Uterus (tissue), 4 donors: ENCODE data around the gene WDR59. TPM values are rescaled to one million over a fixed set of nuclear protein-coding genes. Genes with fewer than 3 reads are reported as not detected.

Experiments
- DNase-seq, 2 donors: peaks; one replicate each; pipeline ENCODE4 v3.0.0-alpha.2; 2019 to 2020
- H3K27ac ChIP-seq, 2 donors: fragments of 200-600 bp; sonication (generic); 1 replicate in 1 of 2; 2 replicates in 1 of 2; pipeline ENCODE4 v1.5.1; 2016 to 2018
- H3K27me3 ChIP-seq, 2 donors: fragments of 200-600 bp; sonication (generic); one replicate each; pipeline ENCODE4 v1.5.1; 2018 to 2019; ENCODE audit warnings: control low read depth in 1 of 2
- H3K36me3 ChIP-seq, 2 donors: fragments of 200-600 bp; sonication (generic); one replicate each; pipeline ENCODE4 v1.5.1; 2019; ENCODE audit warnings: control low read depth in 1 of 2
- H3K4me1 ChIP-seq, 2 donors: fragments of 200-600 bp; sonication (generic); one replicate each; pipeline ENCODE4 v1.5.1; 2018 to 2019; ENCODE audit warnings: control low read depth in 1 of 2
- H3K4me3 ChIP-seq, 2 donors: fragments of 200-600 bp; sonication (generic); 1 replicate in 1 of 2; 2 replicates in 1 of 2; pipeline ENCODE4 v1.5.1; 2018 to 2019; ENCODE audit warnings: mild to moderate bottlenecking in 1 of 2
- H3K9me3 ChIP-seq, 2 donors: fragments of 200-600 bp; sonication (generic); one replicate each; pipeline ENCODE4 v1.5.1; 2019; ENCODE audit warnings: control low read depth in 1 of 2
- POLR2A ChIP-seq, 2 donors: fragments of 450-650 bp; IDR thresholded peaks; one replicate each; pipeline ENCODE4 v1.6.1; 2016; ENCODE audit warnings: antibody characterized with exemption in 2 of 2, mild to moderate bottlenecking in 1 of 2, moderate library complexity in 1 of 2
- intact Hi-C: fragments of 100-400 bp; cut with DNase I; formaldehyde crosslinking; loops from one replicate; pipeline ENCODE4 v1.15.1; 2023; ENCODE audit warnings: low total_unique reads
- total RNA-seq, 4 donors: library from RNA; depleted of rRNA in 3 of 4; stranded (reverse); fragments of >200 nt in 3 of 4; gene quantifications; one replicate each; pipeline versions ENCODE4 v1.1.0 to v1.2.4, GENCODE V29; 2014 to 2023
- TF ChIP-seq, protein P1 (sequence below), 4 experiments: fragments of 200-600 bp in 2 of 4; fragments of 450-650 bp in 2 of 4; sonication (generic) in 2 of 4; IDR thresholded peaks; one replicate each; pipeline ENCODE4 v1.5.1; 2016 to 2019; ENCODE audit warnings: antibody characterized with exemption in 4 of 4, mild to moderate bottlenecking in 2 of 4, moderate library complexity in 1 of 4
- donor health status: DM: yes; HTN: yes; CAD: no.

WDR59 gene
- total RNA-seq, 4 donors from 2014 or later, result 37.1 to 103 (median 65.0) TPM

DNA sequence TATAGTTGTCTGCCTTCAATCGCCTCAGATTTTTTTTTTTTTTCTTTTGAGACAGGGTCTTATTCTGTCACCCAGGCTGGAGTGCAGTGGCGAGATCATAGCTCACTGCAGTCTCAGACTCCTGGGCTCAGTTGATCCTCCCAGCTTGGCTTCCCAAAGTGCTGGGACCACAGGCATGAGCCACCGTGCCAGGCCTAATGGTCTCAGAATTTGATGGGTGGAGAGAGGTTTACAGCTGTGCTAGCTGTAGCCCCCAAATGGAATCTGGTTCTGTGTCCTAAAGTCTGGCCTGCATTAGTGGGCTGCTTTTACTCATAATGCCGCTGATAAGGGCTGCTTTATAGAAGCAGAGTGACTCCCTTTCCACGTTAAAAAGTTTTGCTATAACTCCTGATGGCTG is 19.0 kb upstream of the WDR59 start:
- no peak for TF ChIP-seq POLR2A (IDR thresholded peaks at IDR 0.05)
- TF ChIP-seq, protein P1, sequence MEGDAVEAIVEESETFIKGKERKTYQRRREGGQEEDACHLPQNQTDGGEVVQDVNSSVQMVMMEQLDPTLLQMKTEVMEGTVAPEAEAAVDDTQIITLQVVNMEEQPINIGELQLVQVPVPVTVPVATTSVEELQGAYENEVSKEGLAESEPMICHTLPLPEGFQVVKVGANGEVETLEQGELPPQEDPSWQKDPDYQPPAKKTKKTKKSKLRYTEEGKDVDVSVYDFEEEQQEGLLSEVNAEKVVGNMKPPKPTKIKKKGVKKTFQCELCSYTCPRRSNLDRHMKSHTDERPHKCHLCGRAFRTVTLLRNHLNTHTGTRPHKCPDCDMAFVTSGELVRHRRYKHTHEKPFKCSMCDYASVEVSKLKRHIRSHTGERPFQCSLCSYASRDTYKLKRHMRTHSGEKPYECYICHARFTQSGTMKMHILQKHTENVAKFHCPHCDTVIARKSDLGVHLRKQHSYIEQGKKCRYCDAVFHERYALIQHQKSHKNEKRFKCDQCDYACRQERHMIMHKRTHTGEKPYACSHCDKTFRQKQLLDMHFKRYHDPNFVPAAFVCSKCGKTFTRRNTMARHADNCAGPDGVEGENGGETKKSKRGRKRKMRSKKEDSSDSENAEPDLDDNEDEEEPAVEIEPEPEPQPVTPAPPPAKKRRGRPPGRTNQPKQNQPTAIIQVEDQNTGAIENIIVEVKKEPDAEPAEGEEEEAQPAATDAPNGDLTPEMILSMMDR (IDR thresholded peaks at IDR 0.05), result no peak
- Histone ChIP-seq H3K27ac (no peak overlapping the region), H3K27me3 (no peaks in the 10 kb centered on the region), H3K4me3 (no peak overlapping the region), H3K9me3 (no peaks in the 10 kb centered on the region), H3K36me3 (no peaks in the 10 kb centered on the region), H3K4me1 (no peaks in the 10 kb centered on the region)
- no peak for DNase-seq
- intact Hi-C loops, result no loop called here

DNA sequence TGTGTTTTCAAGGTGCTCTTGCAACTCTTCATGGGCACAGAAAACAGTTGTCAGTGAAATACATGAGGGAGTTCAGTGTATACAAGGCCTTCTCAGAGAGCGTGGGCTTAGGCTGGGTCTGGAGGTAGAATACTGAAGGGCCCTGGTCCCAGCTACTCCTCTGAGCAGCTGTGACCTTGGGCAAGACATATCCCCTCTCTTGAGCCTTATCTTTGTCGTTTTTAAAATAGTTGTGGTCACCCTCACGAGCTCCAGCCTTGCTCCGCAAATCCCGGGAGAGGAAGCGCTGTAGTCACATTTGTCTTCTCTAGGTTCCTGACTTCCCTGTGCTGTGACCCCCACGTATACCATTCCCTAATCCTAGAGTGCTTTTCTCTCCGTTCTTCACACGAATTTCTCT is 17.6 kb upstream of the WDR59 start:
- no peak for DNase-seq
- Histone ChIP-seq H3K36me3 (no peaks in the 10 kb centered on the region), H3K27me3 (no peaks in the 10 kb centered on the region), H3K4me1 (no peaks in the 10 kb centered on the region), H3K9me3 (no peaks in the 10 kb centered on the region), H3K27ac (peak overlapping the region in 1 of 2 donors; percentile 3), H3K4me3 (no peak overlapping the region)
- intact Hi-C loops, result no loop called here
- no peak for TF ChIP-seq POLR2A (IDR thresholded peaks at IDR 0.05)
- TF ChIP-seq, protein P1 (IDR thresholded peaks at IDR 0.05), result no peak

DNA sequence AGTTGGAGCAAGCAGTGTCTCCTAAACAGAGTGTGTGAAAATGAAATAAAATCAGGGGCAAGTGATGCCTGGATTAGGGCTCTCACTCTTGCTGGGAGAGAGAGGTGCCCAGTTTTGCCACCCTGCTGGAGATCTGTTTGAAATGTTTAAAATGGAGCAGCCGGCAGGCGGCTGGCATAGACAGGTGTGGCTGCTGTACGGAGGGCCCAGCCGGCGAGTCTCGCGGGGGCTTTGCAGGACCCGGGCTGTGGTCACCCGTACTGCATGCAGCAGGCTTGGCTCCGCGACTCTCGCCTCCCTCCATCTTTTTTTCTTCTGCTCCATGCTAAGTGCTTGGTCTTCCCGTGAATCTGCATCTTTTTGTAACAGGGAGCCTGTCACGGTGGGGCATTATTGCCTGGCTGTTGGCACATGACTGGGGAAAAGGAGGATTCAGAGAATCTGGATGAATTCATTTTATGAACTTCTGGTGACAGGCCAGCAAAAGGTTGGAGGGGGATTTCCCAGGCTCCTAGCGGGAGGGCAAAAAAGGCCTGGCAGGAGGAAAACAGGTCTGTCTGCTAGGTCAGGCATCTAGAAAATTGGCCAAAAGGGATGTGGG is 15.7 kb upstream of the WDR59 start:
- Histone ChIP-seq H3K4me1 (no peaks in the 10 kb centered on the region), H3K27ac (peak overlapping the region; percentile 74 to 89)
- intact Hi-C loops, result no loop called here

DNA sequence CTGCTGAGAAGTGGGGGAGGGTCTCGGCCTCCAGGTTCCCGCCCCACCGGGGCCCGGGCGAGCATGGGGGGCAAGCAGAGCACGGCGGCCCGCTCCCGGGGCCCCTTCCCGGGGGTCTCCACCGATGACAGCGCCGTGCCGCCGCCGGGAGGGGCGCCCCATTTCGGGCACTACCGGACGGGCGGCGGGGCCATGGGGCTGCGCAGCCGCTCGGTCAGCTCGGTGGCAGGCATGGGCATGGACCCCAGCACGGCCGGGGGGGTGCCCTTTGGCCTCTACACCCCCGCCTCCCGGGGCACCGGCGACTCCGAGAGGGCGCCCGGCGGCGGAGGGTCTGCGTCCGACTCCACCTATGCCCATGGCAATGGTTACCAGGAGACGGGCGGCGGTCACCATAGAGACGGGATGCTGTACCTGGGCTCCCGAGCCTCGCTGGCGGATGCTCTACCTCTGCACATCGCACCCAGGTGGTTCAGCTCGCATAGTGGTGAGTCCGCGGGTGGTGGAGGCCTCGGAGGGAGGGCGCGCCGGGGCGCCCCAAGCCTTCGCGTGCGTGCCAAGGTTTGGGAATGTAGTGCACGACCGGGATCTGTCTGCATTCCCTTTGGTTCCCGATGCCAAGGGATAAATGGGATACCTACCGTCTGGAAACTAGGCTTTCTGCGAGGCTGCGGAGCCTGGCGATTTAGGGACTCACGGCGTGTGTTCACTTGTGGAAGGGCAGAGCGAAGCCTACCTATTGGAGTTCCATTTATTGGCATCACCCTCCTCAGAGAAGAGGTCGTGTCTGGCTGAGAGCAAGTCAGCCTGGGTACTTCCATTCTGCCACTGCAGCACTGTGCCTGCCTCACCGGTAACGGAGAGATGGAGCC is 14.9 kb upstream of the WDR59 start:
- DNase-seq, result peak; percentile 54 to 60
- H3K36me3 ChIP-seq, result no peaks in the 10 kb centered on the region
- no peaks in the 10 kb centered on the region for H3K27me3 ChIP-seq
- H3K4me3 ChIP-seq, result peak overlapping the region; percentile 73 to 98
- intact Hi-C loops, result loop anchor here (2.0 kb wide), 1 partner anchor 111 kb away; no protein-coding TSS in a partner anchor
- H3K27ac ChIP-seq, result peak overlapping the region; percentile 74 to 89
- TF ChIP-seq POLR2A (IDR thresholded peaks at IDR 0.05), result peak in 1 of 2 donors; percentile 16
- TF ChIP-seq, protein P1 (IDR thresholded peaks at IDR 0.05), result no peak
- no peaks in the 10 kb centered on the region for H3K9me3 ChIP-seq
- no peaks in the 10 kb centered on the region for H3K4me1 ChIP-seq

More for the DNA sequence above, 15.7 kb upstream of the WDR59 start:
- Histone ChIP-seq H3K27me3 (no peaks in the 10 kb centered on the region), H3K9me3 (no peaks in the 10 kb centered on the region), H3K36me3 (no peaks in the 10 kb centered on the region), H3K4me3 (peak overlapping the region; percentile 73 to 98)
- TF ChIP-seq, protein P1 (IDR thresholded peaks at IDR 0.05), result no peak
- no peak for TF ChIP-seq POLR2A (IDR thresholded peaks at IDR 0.05)
- DNase-seq, result no peak

DNA sequence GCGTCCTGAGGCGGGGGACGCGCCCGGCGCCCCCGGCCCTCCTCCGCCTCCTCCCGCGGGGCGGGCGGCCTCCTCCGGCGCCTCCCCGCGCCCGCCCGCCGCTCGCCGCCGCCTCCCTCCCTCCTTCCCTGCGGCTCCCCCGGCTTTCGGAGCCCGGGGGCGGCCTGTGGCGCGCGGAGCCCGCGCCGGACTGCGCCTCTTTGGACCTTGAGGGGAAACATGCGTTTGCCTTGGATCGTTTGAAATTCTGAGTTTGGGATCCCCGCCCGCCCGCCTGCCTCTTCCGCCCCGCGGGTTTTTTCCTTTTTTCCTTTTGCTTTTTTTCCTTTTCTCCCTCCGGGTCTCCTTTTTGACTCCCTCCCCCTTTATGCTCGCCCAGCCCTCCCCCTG is 14.3 kb upstream of the WDR59 start:
- intact Hi-C loops, result loop anchor here (2.0 kb wide), 1 partner anchor 112 kb away; no protein-coding TSS in a partner anchor
- Histone ChIP-seq H3K27me3 (no peaks in the 10 kb centered on the region), H3K36me3 (no peaks in the 10 kb centered on the region), H3K4me3 (peak overlapping the region; percentile 73 to 98), H3K9me3 (no peaks in the 10 kb centered on the region), H3K27ac (peak overlapping the region; percentile 74 to 89), H3K4me1 (no peaks in the 10 kb centered on the region)
- peak in 1 of 2 donors; percentile 62 for DNase-seq
- TF ChIP-seq, protein P1 (IDR thresholded peaks at IDR 0.05), result no peak
- no peak for TF ChIP-seq POLR2A (IDR thresholded peaks at IDR 0.05)
